ENCODE measurements around the gene ZFP42. TPM values are rescaled to one million over a fixed set of nuclear protein-coding genes. Genes with fewer than 3 reads are reported as not detected.

Gene ZFP42
- total RNA-seq: not detected

- H3K36me3 ChIP-seq: no peaks in the 10 kb centered on the region
- no peak within 1 kb of the TSS for H3K4me3 ChIP-seq
- 20% methylated on average over 45 of the region's 58 CpGs for WGBS
- intact Hi-C loops (cut with DNase I): no loop called here
- no peak within 1 kb of the TSS for H3K27ac ChIP-seq (replicated peaks in 1 of 4)
- peaks cover 0 to 8% (median 3%) of the 10 kb centered on the region in 4 donors for H3K9me3 ChIP-seq
- TF ChIP-seq POLR2A (IDR thresholded peaks at IDR 0.05; ENCODE audit: low read depth) (no peak), EP300 (IDR thresholded peaks at IDR 0.05) (no peak), POLR2AphosphoS5 (IDR thresholded peaks at IDR 0.05) (no peak)
- TF ChIP-seq, protein P1, sequence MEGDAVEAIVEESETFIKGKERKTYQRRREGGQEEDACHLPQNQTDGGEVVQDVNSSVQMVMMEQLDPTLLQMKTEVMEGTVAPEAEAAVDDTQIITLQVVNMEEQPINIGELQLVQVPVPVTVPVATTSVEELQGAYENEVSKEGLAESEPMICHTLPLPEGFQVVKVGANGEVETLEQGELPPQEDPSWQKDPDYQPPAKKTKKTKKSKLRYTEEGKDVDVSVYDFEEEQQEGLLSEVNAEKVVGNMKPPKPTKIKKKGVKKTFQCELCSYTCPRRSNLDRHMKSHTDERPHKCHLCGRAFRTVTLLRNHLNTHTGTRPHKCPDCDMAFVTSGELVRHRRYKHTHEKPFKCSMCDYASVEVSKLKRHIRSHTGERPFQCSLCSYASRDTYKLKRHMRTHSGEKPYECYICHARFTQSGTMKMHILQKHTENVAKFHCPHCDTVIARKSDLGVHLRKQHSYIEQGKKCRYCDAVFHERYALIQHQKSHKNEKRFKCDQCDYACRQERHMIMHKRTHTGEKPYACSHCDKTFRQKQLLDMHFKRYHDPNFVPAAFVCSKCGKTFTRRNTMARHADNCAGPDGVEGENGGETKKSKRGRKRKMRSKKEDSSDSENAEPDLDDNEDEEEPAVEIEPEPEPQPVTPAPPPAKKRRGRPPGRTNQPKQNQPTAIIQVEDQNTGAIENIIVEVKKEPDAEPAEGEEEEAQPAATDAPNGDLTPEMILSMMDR (IDR thresholded peaks at IDR 0.05): no peak
- no peaks in the 10 kb centered on the region for H3K4me1 ChIP-seq
- DNase-seq (ENCODE audit: extremely low spot score): no peak
- H3K27me3 ChIP-seq: peaks cover 0 to 30% (median 3%) of the 10 kb centered on the region in 4 donors
Observed at GRCh38 chr4:187995322-187996207, at the start of gene ZFP42. ZFP42 (plus strand) TSS chr4:187995771; CDS start chr4:188002808, 7,037 bp downstream.

- TF ChIP-seq, protein P1 (IDR thresholded peaks at IDR 0.05): no peak
- TF ChIP-seq EP300 (IDR thresholded peaks at IDR 0.05) (no peak), POLR2AphosphoS5 (IDR thresholded peaks at IDR 0.05) (no peak), POLR2A (IDR thresholded peaks at IDR 0.05; ENCODE audit: low read depth) (no peak)
- no peaks in the 10 kb centered on the region for H3K27me3 ChIP-seq
- H3K4me3 ChIP-seq: no peak overlapping the region
- H3K9me3 ChIP-seq: no peaks in the 10 kb centered on the region
- H3K36me3 ChIP-seq: no peaks in the 10 kb centered on the region
- 97% methylated on average over 2 of the region's 2 CpGs for WGBS
- intact Hi-C loops (cut with DNase I): no loop called here
- no peak overlapping the region for H3K27ac ChIP-seq (replicated peaks in 1 of 4)
- H3K4me1 ChIP-seq: peaks cover 0 to 5% (median 0%) of the 10 kb centered on the region in 4 donors
- no peak for DNase-seq (ENCODE audit: extremely low spot score)
Observed at GRCh38 chr4:187961171-187961570, 34.4 kb upstream of the ZFP42 start.

- H3K27ac ChIP-seq (replicated peaks in 1 of 4): no peak overlapping the region
- 66% methylated on average over 2 of the region's 2 CpGs for WGBS
- H3K4me1 ChIP-seq: peaks cover 0 to 5% (median 0%) of the 10 kb centered on the region in 4 donors
- intact Hi-C loops (cut with DNase I): no loop called here
- no peak for TF ChIP-seq POLR2AphosphoS5 (IDR thresholded peaks at IDR 0.05)
- TF ChIP-seq EP300 (IDR thresholded peaks at IDR 0.05): no peak
- TF ChIP-seq POLR2A (IDR thresholded peaks at IDR 0.05; ENCODE audit: low read depth): no peak
- TF ChIP-seq, protein P1 (IDR thresholded peaks at IDR 0.05): no peak
- H3K4me3 ChIP-seq: no peak overlapping the region
- H3K36me3 ChIP-seq: no peaks in the 10 kb centered on the region
- no peak for DNase-seq (ENCODE audit: extremely low spot score)
- no peaks in the 10 kb centered on the region for H3K27me3 ChIP-seq
- no peaks in the 10 kb centered on the region for H3K9me3 ChIP-seq
Observed at GRCh38 chr4:187961961-187962360, 33.6 kb upstream of the ZFP42 start.

DNA sequence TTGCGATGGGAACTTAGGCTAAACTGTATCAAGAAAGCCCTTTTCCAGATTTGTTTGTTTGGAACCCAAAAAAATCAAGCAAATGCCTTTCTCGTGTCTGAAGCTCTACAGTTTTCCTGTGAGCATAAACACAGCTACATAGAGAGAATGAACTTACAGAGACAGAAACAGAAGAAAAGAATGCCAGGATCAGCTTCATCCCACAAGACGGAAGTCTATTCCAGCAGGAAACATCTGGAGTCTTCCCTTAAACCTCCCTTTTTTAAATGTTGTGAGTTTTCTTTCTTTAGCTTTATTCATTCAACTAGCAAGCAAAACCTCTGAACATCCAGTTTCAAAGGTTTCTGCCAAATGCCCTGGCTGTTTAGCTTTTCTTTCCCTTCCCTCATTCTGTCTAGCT, 32.6 kb upstream of the ZFP42 start:
- Histone ChIP-seq H3K9me3 (no peaks in the 10 kb centered on the region), H3K27ac (replicated peaks in 1 of 4) (no peak overlapping the region), H3K4me3 (no peak overlapping the region), H3K36me3 (no peaks in the 10 kb centered on the region), H3K4me1 (peaks cover 0 to 5% (median 0%) of the 10 kb centered on the region in 4 donors), H3K27me3 (no peaks in the 10 kb centered on the region)
- 25% methylated on average over 3 of the region's 3 CpGs for WGBS
- TF ChIP-seq POLR2A (IDR thresholded peaks at IDR 0.05; ENCODE audit: low read depth): no peak
- TF ChIP-seq, protein P1 (IDR thresholded peaks at IDR 0.05): no peak
- no peak for TF ChIP-seq POLR2AphosphoS5 (IDR thresholded peaks at IDR 0.05)
- TF ChIP-seq EP300 (IDR thresholded peaks at IDR 0.05): no peak
- DNase-seq (ENCODE audit: extremely low spot score): no peak
- intact Hi-C loops (cut with DNase I): no loop called here
